Measurements from ENCODE around the gene ZNF600. TPM values are rescaled to one million over a fixed set of nuclear protein-coding genes. Genes with fewer than 3 reads are reported as not detected.

ZNF600 gene
- total and polyA plus RNA-seq, 2 of the 13 experiments (the other 11 are each of a cell fraction or from before 2014, with no cell fraction given): 15.0 to 16.4 TPM

DNA sequence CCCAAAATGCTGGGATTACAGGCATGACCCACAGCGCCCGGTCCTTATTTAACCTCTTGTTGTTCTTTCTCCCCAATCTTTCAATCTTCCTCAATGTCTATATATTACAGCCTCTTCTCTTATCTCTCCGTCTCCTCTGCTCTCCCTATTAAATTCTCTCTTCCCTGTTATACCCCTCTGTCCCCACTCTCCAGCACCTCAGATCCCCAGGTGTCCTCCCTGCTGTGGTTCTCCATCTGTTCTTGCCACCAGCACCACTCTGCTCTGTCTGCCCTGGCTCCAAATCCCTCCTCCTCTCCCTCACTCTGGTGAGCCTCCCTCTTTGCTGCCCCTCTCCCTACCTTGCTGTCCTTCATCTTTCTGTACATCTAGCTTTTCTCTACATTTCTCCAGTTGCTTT is 1.1 kb downstream of the ZNF600 start:
- DNase-seq (ENCODE audit: low spot score) (no peak), ATAC-seq (no peak), FAIRE-seq (no peak)
- BruUV-seq (replicated peaks): no TSS peak
- H3K9me3 ChIP-seq (ENCODE audit: low read length): no peaks in the 10 kb centered on the region
- H3K4me1 ChIP-seq (ENCODE audit: insufficient read depth, low read length): peaks cover 24% of the 10 kb centered on the region
- H3K27ac ChIP-seq (ENCODE audit: extremely low read length, insufficient read depth, low read length): no peak overlapping the region
- in situ Hi-C loops (cut with HindIII; ENCODE audit: extremely low pct_ligation_motif_present, low pct_unique_long_range_greater_than_20kb) (no loop called here), intact Hi-C loops (cut with micrococcal nuclease; ENCODE audit: unreplicated experiment) (no loop called here)
- no peak overlapping the region for H2AFZ ChIP-seq (ENCODE audit: low read length)
- peak overlapping the region; percentile 38 to 80 (median 73); a peak in 5 of 6 replicates for H3K4me3 ChIP-seq (replicated peaks in 1 of 3; ENCODE audit: insufficient read depth in 1 of 3, low read depth in 2 of 3, low read length in 3 of 3)
- no peaks in the 10 kb centered on the region for H4K20me1 ChIP-seq (ENCODE audit: insufficient read depth, low read length)
- H3K4me2 ChIP-seq (ENCODE audit: low read depth, low read length): peak overlapping the region; percentile 72
- H3K36me3 ChIP-seq (replicated peaks in 1 of 2; ENCODE audit: control insufficient read depth in 1 of 2, insufficient read depth in 2 of 2, low read length in 2 of 2): no peaks in the 10 kb centered on the region
- 82% methylated on average over 3 of the region's 3 CpGs for WGBS (ENCODE audit: low lambda C conversion rate)
- no peak for TF ChIP-seq DBP (CRISPR knock-in tag; IDR thresholded peaks at IDR 0.05; ENCODE audit: not compliant biosample characterization)
- no peak for TF ChIP-seq ATF1 (CRISPR knock-in tag; IDR thresholded peaks at IDR 0.05)
- no peak for TF ChIP-seq ARID4A (CRISPR knock-in tag; IDR thresholded peaks at IDR 0.05; ENCODE audit: borderline replicate concordance)
- TF ChIP-seq SAFB2 (CRISPR knock-in tag; IDR thresholded peaks at IDR 0.05; ENCODE audit: borderline replicate concordance, low read depth): no peak
- no peak for TF ChIP-seq LCORL (IDR thresholded peaks at IDR 0.05)
- TF ChIP-seq LCORL (CRISPR knock-in tag; IDR thresholded peaks at IDR 0.05): no peak
- TF ChIP-seq ZBTB1 (CRISPR knock-in tag; IDR thresholded peaks at IDR 0.05; ENCODE audit: borderline replicate concordance): no peak
- TF ChIP-seq, protein P1, sequence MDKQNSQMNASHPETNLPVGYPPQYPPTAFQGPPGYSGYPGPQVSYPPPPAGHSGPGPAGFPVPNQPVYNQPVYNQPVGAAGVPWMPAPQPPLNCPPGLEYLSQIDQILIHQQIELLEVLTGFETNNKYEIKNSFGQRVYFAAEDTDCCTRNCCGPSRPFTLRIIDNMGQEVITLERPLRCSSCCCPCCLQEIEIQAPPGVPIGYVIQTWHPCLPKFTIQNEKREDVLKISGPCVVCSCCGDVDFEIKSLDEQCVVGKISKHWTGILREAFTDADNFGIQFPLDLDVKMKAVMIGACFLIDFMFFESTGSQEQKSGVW (CRISPR knock-in tag; IDR thresholded peaks at IDR 0.05; ENCODE audit: borderline replicate concordance): no peak
- no peak for TF ChIP-seq CENPBD1 (CRISPR knock-in tag; IDR thresholded peaks at IDR 0.05; ENCODE audit: borderline replicate concordance, low read depth)
- TF ChIP-seq IRF1 (CRISPR knock-in tag; IDR thresholded peaks at IDR 0.05; ENCODE audit: low read depth): no peak
- TF ChIP-seq ZNF784 (CRISPR knock-in tag; IDR thresholded peaks at IDR 0.05; ENCODE audit: borderline replicate concordance): no peak
- no peak for TF ChIP-seq ZNF430 (CRISPR knock-in tag; IDR thresholded peaks at IDR 0.05)
- no peak overlapping the region for H3K9ac ChIP-seq (ENCODE audit: insufficient read depth, low read depth, low read length)
- peaks cover 2% of the 10 kb centered on the region for H3K79me2 ChIP-seq (ENCODE audit: insufficient read depth, low read length)
- ChIA-PET POLR2A (no interaction called here), CTCF (ENCODE audit: low intra/inter-chr PET ratio, low total read pairs) (no interaction called here)
- H3K27me3 ChIP-seq (ENCODE audit: control insufficient read depth in 1 of 2, insufficient read depth in 2 of 2, low read length in 2 of 2): no peaks in the 10 kb centered on the region

Data from HepG2 (cell line).